Nephron progenitor cell (in vitro differentiated cells): ENCODE measurements around the gene NAA80.
"Not testable (repeated sequence)": the region's sequence is repeated elsewhere in the genome, so short reads cannot be mapped to it uniquely, and the experiment has no call there.

Source experiments
- DNase-seq: peaks from one replicate; pipeline ENCODE4 v3.0.0; 2021
- H3K27ac Mint-ChIP-seq: 2 replicates; pipeline ENCODE4 v1.8.0; 2021; ENCODE audit warnings: mild to moderate bottlenecking, moderate library complexity, mixed read lengths
- H3K27me3 Mint-ChIP-seq: 2 replicates; pipeline ENCODE4 v1.8.0; 2021; ENCODE audit warnings: mild to moderate bottlenecking, low read depth, mixed read lengths; ENCODE audit not compliant: poor library complexity
- H3K36me3 Mint-ChIP-seq: 2 replicates; pipeline ENCODE4 v1.8.0; 2021; ENCODE audit warnings: low read depth, mixed read lengths
- H3K4me1 Mint-ChIP-seq: 2 replicates; pipeline ENCODE4 v1.8.0; 2021; ENCODE audit warnings: mixed read lengths
- H3K4me3 Mint-ChIP-seq: 2 replicates; pipeline ENCODE4 v1.8.0; 2021; ENCODE audit warnings: mild to moderate bottlenecking, moderate library complexity, mixed read lengths
- H3K9me3 Mint-ChIP-seq: 2 replicates; pipeline ENCODE4 v1.8.0; 2021; ENCODE audit warnings: mild to moderate bottlenecking, moderate library complexity, mixed read lengths
- TF ChIP-seq, protein P1 (sequence below): fragments of 200-600 bp; sonication (generic); IDR thresholded peaks from 2 replicates; pipeline ENCODE4 v1.5.0; 2021; ENCODE audit warnings: antibody characterized with exemption

The NAA80 gene

DNA sequence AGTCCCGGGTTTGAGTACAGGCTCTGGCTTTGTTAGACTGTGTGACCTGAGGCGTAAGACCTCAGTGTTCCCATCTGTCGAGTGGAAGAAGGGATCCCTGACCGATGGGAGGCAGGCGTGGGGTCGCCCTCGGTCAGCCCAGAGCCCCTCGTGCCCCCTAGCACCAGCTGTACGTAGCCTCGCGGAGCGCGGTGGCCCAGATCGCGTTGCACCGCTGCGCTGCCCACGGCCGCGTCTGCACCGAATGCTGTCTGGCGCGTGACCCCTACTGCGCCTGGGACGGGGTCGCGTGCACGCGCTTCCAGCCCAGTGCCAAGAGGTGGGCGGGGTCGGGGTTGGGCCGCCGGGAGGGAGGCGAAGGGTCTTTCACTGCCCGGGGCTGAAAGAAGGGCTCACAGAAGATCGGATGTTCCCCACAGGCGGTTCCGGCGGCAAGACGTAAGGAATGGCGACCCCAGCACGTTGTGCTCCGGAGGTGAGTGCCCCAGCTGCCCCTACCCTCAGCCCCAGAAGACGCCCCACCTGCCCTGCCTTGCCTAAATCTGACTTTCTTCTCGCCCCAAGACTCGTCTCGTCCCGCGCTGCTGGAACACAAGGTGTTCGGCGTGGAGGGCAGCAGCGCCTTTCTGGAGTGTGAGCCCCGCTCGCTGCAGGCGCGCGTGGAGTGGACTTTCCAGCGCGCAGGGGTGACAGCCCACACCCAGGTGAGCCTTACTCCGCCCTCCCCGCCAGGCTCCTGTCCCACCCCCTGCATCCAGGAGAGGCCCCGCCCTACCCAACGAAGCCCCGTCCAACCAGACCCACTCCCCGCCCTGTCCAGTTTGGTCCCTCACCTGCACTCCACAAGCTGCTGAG is 23.8 kb downstream of the NAA80 start:
- Mint-ChIP-seq H3K27me3 (peaks cover 40% of the 10 kb centered on the region), H3K4me3 (peak overlapping the region; percentile 77), H3K36me3 (no peaks in the 10 kb centered on the region), H3K9me3 (no peaks in the 10 kb centered on the region), H3K4me1 (peaks cover 54% of the 10 kb centered on the region), H3K27ac (no peak overlapping the region)
- TF ChIP-seq, protein P1, sequence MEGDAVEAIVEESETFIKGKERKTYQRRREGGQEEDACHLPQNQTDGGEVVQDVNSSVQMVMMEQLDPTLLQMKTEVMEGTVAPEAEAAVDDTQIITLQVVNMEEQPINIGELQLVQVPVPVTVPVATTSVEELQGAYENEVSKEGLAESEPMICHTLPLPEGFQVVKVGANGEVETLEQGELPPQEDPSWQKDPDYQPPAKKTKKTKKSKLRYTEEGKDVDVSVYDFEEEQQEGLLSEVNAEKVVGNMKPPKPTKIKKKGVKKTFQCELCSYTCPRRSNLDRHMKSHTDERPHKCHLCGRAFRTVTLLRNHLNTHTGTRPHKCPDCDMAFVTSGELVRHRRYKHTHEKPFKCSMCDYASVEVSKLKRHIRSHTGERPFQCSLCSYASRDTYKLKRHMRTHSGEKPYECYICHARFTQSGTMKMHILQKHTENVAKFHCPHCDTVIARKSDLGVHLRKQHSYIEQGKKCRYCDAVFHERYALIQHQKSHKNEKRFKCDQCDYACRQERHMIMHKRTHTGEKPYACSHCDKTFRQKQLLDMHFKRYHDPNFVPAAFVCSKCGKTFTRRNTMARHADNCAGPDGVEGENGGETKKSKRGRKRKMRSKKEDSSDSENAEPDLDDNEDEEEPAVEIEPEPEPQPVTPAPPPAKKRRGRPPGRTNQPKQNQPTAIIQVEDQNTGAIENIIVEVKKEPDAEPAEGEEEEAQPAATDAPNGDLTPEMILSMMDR, result no peak
- peak; percentile 77 for DNase-seq

DNA sequence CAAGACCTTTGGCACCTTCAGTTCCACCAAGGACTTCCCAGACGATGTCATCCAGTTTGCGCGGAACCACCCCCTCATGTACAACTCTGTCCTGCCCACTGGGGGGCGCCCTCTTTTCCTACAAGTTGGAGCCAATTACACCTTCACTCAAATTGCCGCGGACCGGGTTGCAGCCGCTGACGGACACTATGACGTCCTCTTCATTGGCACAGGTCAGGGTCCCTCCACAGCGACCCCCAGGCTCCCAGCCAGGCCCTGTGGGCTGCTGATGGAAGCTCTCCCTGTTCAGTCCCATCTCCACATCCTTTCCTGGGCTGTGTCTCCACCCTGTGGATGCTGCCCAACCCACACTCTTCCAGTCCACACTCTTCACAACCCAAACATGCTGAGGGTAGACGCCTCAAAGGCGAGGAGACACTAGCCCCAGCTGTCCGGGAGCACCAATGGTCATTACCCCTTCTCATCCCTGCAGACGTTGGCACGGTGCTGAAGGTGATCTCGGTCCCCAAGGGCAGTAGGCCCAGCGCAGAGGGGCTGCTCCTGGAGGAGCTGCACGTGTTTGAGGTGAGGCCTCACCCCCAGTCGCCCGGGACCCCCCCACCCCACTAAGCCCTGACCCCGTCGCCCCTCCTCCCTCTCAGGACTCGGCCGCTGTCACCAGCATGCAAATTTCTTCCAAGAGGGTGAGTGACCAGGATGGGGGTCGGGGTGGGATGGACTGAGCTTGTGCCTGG is 24.7 kb downstream of the NAA80 start:
- H3K27ac Mint-ChIP-seq, result no peak overlapping the region

DNA sequence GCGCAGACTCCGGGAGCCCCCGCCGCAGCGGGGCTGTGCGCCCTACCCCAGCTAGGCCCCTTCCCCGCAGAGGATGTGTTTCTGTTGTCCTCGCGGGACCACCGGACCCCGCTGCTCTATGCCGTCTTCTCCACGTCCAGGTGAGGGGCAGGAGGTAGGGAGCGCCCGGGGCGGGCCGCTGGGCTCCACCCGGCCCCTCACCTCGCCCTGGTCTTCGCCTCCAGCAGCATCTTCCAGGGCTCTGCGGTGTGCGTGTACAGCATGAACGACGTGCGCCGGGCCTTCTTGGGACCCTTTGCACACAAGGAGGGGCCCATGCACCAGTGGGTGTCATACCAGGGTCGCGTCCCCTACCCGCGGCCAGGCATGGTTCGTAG is 25.5 kb downstream of the NAA80 start:
- Mint-ChIP-seq H3K36me3 (no peaks in the 10 kb centered on the region), H3K27me3 (peaks cover 39% of the 10 kb centered on the region), H3K4me1 (peaks cover 69% of the 10 kb centered on the region), H3K27ac (no peak overlapping the region), H3K9me3 (no peaks in the 10 kb centered on the region), H3K4me3 (no peak overlapping the region)
- DNase-seq, result no peak
- TF ChIP-seq, protein P1, result no peak

More for the DNA sequence above, 24.7 kb downstream of the NAA80 start:
- Mint-ChIP-seq H3K36me3 (no peaks in the 10 kb centered on the region), H3K27me3 (peaks cover 40% of the 10 kb centered on the region), H3K9me3 (no peaks in the 10 kb centered on the region), H3K4me3 (peak overlapping the region; percentile 77), H3K4me1 (peaks cover 61% of the 10 kb centered on the region)
- TF ChIP-seq, protein P1, result peak; percentile 63
- peak; percentile 70 for DNase-seq

DNA sequence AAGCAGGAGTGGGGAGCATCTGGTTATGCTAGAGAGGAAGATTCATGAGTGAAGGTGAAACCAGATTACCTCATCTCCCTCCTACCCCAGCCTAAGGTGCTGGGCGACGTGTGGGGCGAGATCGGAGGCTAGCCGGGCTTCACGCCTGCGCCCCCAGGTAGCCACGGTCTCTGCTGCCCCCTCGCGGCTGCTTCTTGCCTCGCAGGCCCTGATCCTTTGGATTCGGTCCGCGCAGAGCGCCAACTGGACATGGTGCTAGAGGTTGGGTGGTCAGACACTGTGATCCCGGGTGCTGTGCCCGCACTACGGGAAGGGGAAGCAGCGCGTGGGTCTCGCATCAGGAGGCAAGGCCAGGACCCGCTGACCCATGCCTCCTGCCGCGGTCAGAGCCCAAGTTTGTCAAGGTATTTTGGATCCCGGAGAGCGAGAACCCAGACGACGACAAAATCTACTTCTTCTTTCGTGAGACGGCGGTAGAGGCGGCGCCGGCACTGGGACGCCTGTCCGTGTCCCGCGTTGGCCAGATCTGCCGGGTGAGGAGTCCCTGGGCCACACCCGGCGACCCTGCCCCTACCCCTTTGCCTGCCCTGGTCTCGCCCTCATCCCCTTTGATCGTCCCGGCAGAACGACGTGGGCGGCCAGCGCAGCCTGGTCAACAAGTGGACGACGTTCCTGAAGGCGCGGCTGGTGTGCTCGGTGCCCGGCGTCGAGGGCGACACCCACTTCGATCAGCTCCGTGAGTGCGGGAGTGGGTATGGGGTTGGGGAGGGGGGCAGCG is 26.1 kb downstream of the NAA80 start:
- TF ChIP-seq, protein P1, result peak; percentile 97
- peak overlapping the region; percentile 76 for H3K4me3 Mint-ChIP-seq
- peaks cover 37% of the 10 kb centered on the region for H3K27me3 Mint-ChIP-seq
- H3K4me1 Mint-ChIP-seq, result peaks cover 69% of the 10 kb centered on the region
- no peaks in the 10 kb centered on the region for H3K9me3 Mint-ChIP-seq
- no peak overlapping the region for H3K27ac Mint-ChIP-seq
- no peaks in the 10 kb centered on the region for H3K36me3 Mint-ChIP-seq
- peak; percentile 95 for DNase-seq

DNA sequence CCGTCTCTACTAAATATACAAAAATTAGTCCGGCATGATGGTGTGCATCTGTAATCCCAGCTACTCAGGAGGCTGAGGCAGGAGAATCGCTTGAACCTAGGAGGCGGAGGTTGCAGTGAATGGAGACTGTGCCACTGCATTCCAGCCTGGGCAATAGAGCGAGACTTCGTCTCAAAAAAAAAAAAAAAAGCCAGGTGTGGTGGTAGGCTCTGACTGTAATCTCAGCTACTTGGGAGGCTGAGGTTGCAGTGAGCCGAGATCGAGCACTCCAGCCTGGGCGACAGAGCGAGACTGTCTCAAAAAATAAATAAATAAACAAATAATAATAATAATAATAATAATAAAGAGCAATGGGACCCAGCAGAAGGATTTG is 26.7 kb downstream of the NAA80 start:
- not testable (repeated sequence) for H3K36me3 Mint-ChIP-seq, H3K27ac Mint-ChIP-seq, DNase-seq, H3K9me3 Mint-ChIP-seq
- H3K27me3 Mint-ChIP-seq, result peaks cover 37% of the 10 kb centered on the region
- peaks cover 69% of the 10 kb centered on the region for H3K4me1 Mint-ChIP-seq
- peak overlapping the region; percentile 76 for H3K4me3 Mint-ChIP-seq
